Ascending aorta (tissue), 2 donors: ENCODE data around the gene SLC22A13. TPM values are rescaled to one million over a fixed set of nuclear protein-coding genes. Genes with fewer than 3 reads are reported as not detected.
A peak's percentile ranks its signal among the peaks of the same experiment; 100 is the strongest.

Source experiments
- DNase-seq, 2 donors: peaks; one replicate each; pipeline ENCODE4 v3.0.0-alpha.2; 2019; ENCODE audit warnings: low spot score in 2 of 2
- H3K27ac ChIP-seq, 2 donors: fragments of 200-600 bp; sonication (generic); one replicate each; pipeline ENCODE4 v1.5.1; 2016 to 2017; ENCODE audit warnings: mild to moderate bottlenecking in 1 of 2
- H3K27me3 ChIP-seq: fragments of 200-600 bp; sonication (generic); one replicate; pipeline ENCODE4 v1.5.1; 2017
- H3K36me3 ChIP-seq, 2 donors: fragments of 200-600 bp; sonication (generic); one replicate each; pipeline ENCODE4 v1.5.1; 2016
- H3K4me1 ChIP-seq, 2 donors: fragments of 200-600 bp; sonication (generic); one replicate each; pipeline ENCODE4 v1.5.1; 2016 to 2017; ENCODE audit warnings: mild to moderate bottlenecking in 1 of 2
- H3K4me3 ChIP-seq, 2 donors: fragments of 200-600 bp; sonication (generic); one replicate each; pipeline ENCODE4 v1.5.1; 2016 to 2017; ENCODE audit warnings: mild to moderate bottlenecking in 1 of 2
- H3K9me3 ChIP-seq, 2 donors: fragments of 200-600 bp; sonication (generic); one replicate each; pipeline ENCODE4 v1.5.1; 2016
- CTCF ChIP-seq, 3 experiments: fragments of 200-600 bp in 2 of 3; fragments of 450-650 bp in 1 of 3; sonication (generic) in 2 of 3; IDR thresholded peaks; one replicate each; pipeline ENCODE4 v1.5.1; 2016 to 2019; ENCODE audit warnings: antibody characterized with exemption in 3 of 3, mild to moderate bottlenecking in 1 of 3, moderate library complexity in 1 of 3
- intact Hi-C: fragments of 100-400 bp; cut with DNase I; formaldehyde crosslinking; loops from one replicate; pipeline ENCODE4 v1.15.1; 2023
- total RNA-seq: library from RNA; depleted of rRNA; stranded (reverse); fragments of >200 nt; gene quantifications from one replicate; pipeline ENCODE4 v1.1.0, GENCODE V29; 2016

SLC22A13 gene
- total RNA-seq, 1 donor from 2014 or later: not detected

DNA sequence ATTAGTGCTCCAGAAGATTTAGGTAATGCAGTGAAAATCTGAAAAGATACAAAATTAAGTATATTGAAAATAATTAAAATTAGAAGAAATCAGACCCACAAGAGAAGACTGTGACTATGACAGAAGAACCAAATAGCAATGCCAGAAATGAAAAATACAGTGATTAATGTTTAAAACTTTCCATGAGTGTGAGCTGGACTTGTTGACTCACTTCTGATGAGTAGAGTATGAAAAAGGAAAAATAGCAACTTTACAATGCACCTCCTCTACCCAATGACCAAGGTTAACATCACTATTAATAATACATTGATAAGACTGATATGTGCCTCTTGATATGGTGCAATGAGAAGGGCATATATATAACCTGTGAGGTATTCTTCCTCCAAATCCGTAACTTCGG, 39.3 kb upstream of the SLC22A13 start:
- Histone ChIP-seq H3K9me3 (no peaks in the 10 kb centered on the region), H3K4me3 (no peak overlapping the region), H3K27me3 (no peaks in the 10 kb centered on the region), H3K4me1 (peaks cover 0 to 5% of the 10 kb centered on the region in 2 donors), H3K27ac (peak overlapping the region in 1 of 2 donors; percentile 11), H3K36me3 (peaks cover 8 to 41% of the 10 kb centered on the region in 2 donors)
- TF ChIP-seq CTCF (IDR thresholded peaks at IDR 0.05): no peak
- no peak for DNase-seq
- intact Hi-C loops: loop anchor here (5.0 kb wide), 1 partner anchor 59 kb away; the partner anchor contains the start of gene OXSR1

GRCh38 chr3:38227989-38228388, 37.6 kb upstream of the SLC22A13 start:
- Histone ChIP-seq H3K4me1 (peaks cover 0 to 5% of the 10 kb centered on the region in 2 donors), H3K36me3 (peaks cover 8 to 40% of the 10 kb centered on the region in 2 donors), H3K9me3 (no peaks in the 10 kb centered on the region), H3K27me3 (no peaks in the 10 kb centered on the region), H3K4me3 (no peak overlapping the region), H3K27ac (no peak overlapping the region)
- no peak for DNase-seq
- intact Hi-C loops: loop anchor here (5.0 kb wide), 1 partner anchor 61 kb away; the partner anchor contains the start of gene OXSR1
- TF ChIP-seq CTCF (IDR thresholded peaks at IDR 0.05): no peak

DNA sequence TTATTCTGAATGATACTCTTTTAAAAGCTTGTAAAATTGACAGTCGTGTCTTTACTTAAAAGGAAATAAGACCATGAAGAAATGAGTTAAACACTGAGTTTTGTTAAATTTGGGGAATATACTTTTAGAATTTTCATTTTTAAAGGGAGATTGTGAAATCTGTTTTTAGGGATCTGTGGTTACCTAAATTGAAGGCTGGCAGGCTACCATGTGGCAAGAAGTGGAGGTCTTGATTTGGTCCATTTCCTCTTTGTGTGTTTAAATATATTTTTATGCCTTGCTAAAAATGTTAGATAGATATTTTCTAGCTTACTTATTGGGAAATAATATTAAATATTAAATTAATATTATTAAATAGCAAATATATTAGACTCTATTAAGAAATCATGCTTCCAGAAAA, 36.6 kb upstream of the SLC22A13 start:
- no peaks in the 10 kb centered on the region for H3K9me3 ChIP-seq
- no peak for DNase-seq
- TF ChIP-seq CTCF (IDR thresholded peaks at IDR 0.05): no peak
- intact Hi-C loops: loop anchor here (5.0 kb wide), 1 partner anchor 62 kb away; the partner anchor contains the start of gene OXSR1
- no peak overlapping the region for H3K4me3 ChIP-seq
- no peak overlapping the region for H3K27ac ChIP-seq
- H3K27me3 ChIP-seq: no peaks in the 10 kb centered on the region
- H3K4me1 ChIP-seq: peaks cover 0 to 5% of the 10 kb centered on the region in 2 donors
- H3K36me3 ChIP-seq: peaks cover 8 to 34% of the 10 kb centered on the region in 2 donors

DNA sequence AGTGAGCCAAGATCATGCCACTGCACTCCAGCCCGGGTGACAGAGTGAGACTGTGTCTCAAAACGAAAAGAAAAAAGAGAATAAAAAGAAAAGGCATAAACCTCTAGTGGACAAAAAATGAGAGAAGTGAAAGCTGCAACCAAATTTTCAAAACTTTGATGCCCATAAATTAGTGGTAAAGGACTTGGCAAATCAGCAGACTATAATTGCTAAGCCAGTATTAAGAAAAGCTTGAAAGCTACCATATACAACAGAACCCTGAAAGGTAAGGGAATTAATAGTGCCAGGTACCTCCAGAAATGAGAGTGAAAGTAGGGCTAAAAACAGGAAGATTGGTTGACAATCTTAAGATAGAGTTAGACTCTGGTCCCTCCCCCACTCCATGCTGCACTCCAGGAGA, 32.9 kb upstream of the SLC22A13 start:
- intact Hi-C loops: no loop called here

DNA sequence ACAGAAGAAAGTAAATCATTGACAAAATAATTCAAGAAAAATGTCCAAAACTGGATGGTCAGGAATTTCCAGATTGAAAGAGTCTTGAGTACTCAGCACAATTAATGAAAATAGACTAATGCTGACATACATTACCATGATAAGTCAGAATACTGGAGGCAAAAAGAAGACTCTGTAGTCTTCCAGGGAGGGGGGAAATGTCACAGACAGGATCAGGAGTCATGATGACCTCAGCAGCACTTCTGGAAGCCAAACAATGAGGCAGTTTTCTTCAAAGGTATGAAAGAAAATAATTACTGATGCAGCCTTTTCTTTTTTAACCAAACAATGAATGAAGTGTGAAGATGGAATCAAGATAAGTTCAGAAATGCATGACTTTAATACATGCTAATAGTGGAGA, 30.1 kb upstream of the SLC22A13 start:
- no peaks in the 10 kb centered on the region for H3K27me3 ChIP-seq
- no peaks in the 10 kb centered on the region for H3K4me1 ChIP-seq
- intact Hi-C loops: no loop called here
- DNase-seq: no peak
- no peak overlapping the region for H3K4me3 ChIP-seq
- no peak overlapping the region for H3K27ac ChIP-seq
- H3K36me3 ChIP-seq: peaks cover 12 to 59% of the 10 kb centered on the region in 2 donors
- no peak for TF ChIP-seq CTCF (IDR thresholded peaks at IDR 0.05)
- peaks cover 0 to 13% of the 10 kb centered on the region in 2 donors for H3K9me3 ChIP-seq

More for the DNA sequence above, 32.9 kb upstream of the SLC22A13 start:
- no peaks in the 10 kb centered on the region for H3K27me3 ChIP-seq
- no peak for TF ChIP-seq CTCF (IDR thresholded peaks at IDR 0.05)
- H3K4me3 ChIP-seq: no peak overlapping the region
- DNase-seq: no peak
- H3K4me1 ChIP-seq: peaks cover 0 to 5% of the 10 kb centered on the region in 2 donors
- H3K36me3 ChIP-seq: peaks cover 6 to 44% of the 10 kb centered on the region in 2 donors
- no peak overlapping the region for H3K27ac ChIP-seq
- H3K9me3 ChIP-seq: peaks cover 0 to 6% of the 10 kb centered on the region in 2 donors
